GM10266 (cell line): Measurements from ENCODE around the gene RBM15B.
A peak's percentile ranks its signal among the peaks of the same experiment; 100 is the strongest.

Experiments used
- DNase-seq: peaks from one replicate; pipeline ENCODE4 v3.0.0; 2012; ENCODE audit errors: extremely low spot score
- TF ChIP-seq, protein P1 (sequence below): IDR thresholded peaks from 2 replicates; pipeline ENCODE4 v1.5.1; 2012; ENCODE audit warnings: mild to moderate bottlenecking, low read depth; ENCODE audit not compliant: control insufficient read depth, insufficient read depth; ENCODE audit errors: missing control alignments

RBM15B gene

DNA sequence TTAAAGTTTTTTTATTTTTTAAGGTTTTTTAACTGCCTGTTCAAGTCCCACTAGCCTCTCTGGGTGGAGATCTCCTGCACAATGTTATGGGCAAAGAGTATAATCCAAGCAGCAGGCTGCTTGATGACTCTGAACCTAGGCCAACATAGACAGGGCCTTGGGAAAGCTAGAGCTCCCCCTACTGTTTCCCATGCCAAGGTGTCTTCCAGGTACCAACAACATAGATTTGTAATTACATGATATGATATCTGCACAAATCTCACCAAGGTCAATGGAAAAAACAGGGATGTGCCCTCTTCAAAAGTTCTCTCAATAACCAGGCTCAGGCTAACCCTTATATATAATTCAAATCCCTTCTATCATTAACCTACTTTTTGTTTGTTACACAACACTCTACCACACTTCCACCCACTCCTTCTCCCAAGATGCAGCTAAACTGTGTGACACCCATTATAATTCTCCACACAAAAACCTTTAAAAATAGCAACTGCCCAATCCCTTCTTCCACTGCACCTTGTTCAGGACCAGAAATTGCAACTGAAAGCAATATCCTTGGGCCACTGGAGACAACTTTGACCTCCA lies 43.8 kb downstream of the RBM15B start:
- TF ChIP-seq, protein P1, sequence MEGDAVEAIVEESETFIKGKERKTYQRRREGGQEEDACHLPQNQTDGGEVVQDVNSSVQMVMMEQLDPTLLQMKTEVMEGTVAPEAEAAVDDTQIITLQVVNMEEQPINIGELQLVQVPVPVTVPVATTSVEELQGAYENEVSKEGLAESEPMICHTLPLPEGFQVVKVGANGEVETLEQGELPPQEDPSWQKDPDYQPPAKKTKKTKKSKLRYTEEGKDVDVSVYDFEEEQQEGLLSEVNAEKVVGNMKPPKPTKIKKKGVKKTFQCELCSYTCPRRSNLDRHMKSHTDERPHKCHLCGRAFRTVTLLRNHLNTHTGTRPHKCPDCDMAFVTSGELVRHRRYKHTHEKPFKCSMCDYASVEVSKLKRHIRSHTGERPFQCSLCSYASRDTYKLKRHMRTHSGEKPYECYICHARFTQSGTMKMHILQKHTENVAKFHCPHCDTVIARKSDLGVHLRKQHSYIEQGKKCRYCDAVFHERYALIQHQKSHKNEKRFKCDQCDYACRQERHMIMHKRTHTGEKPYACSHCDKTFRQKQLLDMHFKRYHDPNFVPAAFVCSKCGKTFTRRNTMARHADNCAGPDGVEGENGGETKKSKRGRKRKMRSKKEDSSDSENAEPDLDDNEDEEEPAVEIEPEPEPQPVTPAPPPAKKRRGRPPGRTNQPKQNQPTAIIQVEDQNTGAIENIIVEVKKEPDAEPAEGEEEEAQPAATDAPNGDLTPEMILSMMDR = peak; percentile 59
- DNase-seq = peak; percentile 49

DNA sequence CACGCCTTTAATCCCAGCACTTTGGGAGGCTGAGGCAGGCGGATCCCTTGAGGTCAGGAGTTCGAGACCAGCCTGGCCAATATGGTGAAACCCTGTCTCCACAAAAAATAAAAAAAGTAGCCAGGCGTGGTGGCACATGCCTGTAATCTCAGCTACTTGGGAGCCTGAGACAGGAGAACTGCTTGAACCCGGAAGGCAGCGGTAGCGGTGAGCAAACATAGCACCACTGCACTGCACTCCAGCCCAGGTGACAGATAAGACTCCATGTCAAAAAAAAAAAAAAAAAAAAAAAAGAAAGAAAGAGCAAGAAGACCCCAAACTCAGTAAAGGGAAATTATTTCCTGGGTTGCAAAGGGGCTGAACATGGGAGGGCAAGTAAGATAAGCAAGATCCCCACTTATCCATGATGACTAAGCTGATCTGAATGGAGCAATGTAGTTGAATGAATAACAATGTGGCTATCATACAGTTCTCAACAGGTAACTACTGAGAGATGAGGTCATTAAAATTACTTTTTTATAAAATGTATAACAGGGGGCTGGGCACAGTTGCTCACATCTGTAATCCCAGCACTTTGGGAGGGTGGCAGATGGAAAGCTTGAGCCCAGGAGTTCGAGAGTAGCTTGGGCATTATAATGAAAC lies 46.0 kb downstream of the RBM15B start:
- TF ChIP-seq, protein P1 = no peak
- no peak for DNase-seq

DNA sequence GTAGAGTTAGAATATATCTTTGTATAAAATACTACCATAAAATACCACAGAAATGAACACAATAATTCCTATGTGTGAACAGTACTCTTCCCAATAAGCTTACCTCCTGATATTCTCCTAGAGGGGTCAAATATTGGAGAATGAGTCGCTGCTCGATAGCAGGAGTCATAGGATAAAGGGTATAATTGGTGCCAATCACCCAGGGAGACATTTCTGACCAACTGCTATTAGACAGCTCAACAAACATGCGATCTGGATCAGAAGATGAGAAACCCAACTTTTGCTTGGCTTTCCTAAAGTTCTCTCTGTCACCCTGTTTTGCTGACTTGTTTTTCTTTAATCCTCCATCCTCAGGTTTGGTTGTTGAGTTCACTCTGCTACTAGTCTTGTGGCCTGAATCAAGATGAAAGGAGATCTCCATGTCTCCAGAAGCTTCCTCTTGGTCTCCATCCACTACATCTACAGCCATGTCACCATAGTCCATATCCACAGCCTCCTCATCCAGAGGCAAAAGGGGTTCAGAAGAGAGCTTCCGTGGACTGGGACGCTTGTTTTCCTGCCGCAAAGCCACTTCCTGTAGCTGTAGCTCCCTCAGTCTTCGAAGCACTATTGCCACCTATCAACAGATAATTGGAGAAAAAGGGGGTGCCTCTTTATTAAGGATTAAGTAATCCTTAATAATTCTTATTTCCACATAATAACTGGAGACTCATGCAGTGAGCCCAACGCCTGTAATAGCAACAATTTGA lies 50.4 kb downstream of the RBM15B start:
- DNase-seq = no peak
- TF ChIP-seq, protein P1 = no peak

DNA sequence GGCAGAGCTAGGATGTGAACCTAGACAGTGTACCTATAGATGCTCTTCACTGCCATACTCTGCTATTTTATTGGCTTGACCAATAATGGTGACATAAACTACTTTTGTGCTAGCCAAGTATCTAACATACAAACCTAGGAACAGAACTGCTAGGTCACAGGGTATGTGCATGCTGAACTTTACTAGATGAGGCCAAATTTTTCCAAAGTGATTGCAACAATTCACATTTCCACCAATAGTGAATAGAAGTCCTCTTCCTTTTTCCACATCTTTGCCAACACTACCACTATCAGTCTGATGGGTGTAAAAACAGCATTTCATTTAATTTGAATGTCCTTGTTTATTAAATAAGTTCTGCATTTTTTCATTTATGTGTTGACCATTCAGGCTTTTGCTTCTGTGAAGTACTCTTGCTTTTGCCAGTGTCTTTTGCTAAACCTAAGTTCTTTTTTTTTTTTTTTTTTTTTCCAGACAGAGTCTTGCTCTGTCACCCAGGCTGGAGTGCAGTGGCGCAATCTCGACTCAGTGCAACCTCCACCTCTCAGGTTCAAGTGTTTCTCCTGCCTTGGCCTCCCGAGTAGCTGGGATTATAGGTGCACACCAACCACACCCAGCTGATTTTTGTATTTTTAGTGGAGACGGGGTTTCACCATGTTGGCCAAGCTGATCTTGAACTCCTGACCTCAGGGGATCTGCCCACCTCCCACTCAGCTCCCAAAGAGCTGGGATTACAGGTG lies 54.6 kb downstream of the RBM15B start:
- TF ChIP-seq, protein P1 = no peak
- no peak for DNase-seq
